Stomach (tissue), 9 donors: ENCODE results near the gene LHFPL3. TPM values are rescaled to one million over a fixed set of nuclear protein-coding genes. Genes with fewer than 3 reads are reported as not detected.

ENCODE experiments used
- DNase-seq, 2 donors: peaks; one replicate each; pipeline versions ENCODE4 v3.0.0 to v3.0.0-alpha.2; 2013 to 2019
- H3K27ac ChIP-seq, 5 donors: fragments of 200-600 bp in 4 of 5; sonication (generic) in 4 of 5; one replicate each; pipeline ENCODE4 v1.5.1; 2013 to 2019; ENCODE audit warnings: mild to moderate bottlenecking in 1 of 5, moderate library complexity in 1 of 5
- H3K27me3 ChIP-seq, 3 donors: fragments of 200-600 bp; sonication (generic); one replicate each; pipeline ENCODE4 v1.5.1; 2017 to 2019; ENCODE audit warnings: mixed run types in 1 of 3
- H3K36me3 ChIP-seq, 4 donors: fragments of 200-600 bp; sonication (generic); 1 replicate in 3 of 4; 2 replicates in 1 of 4; pipeline ENCODE4 v1.5.1; 2016 to 2019
- H3K4me1 ChIP-seq, 4 donors: fragments of 200-600 bp; sonication (generic); one replicate each; pipeline ENCODE4 v1.5.1; 2016 to 2019
- H3K4me3 ChIP-seq, 4 donors: fragments of 200-600 bp; sonication (generic) in 3 of 4; one replicate each; pipeline ENCODE4 v1.5.1; 2016 to 2019; ENCODE audit warnings: mild to moderate bottlenecking in 1 of 4
- H3K9me3 ChIP-seq, 4 donors: fragments of 200-600 bp; sonication (generic); one replicate each; pipeline ENCODE4 v1.5.1; 2016 to 2019
- EP300 ChIP-seq: sonication (generic); formaldehyde crosslinking; IDR thresholded peaks from one replicate; pipeline ENCODE4 v1.6.1; 2017; ENCODE audit warnings: antibody characterized with exemption
- POLR2A ChIP-seq, 4 donors: fragments of 450-650 bp; IDR thresholded peaks; one replicate each; pipeline ENCODE4 v1.6.1; 2016; ENCODE audit warnings: antibody characterized with exemption in 4 of 4, control low read depth in 2 of 4, mild to moderate bottlenecking in 1 of 4, moderate library complexity in 1 of 4
- POLR2AphosphoS5 ChIP-seq, 3 donors: sonication (generic); formaldehyde crosslinking; IDR thresholded peaks; one replicate each; pipeline ENCODE4 v1.6.1; 2016; ENCODE audit warnings: antibody characterized with exemption in 3 of 3
- WGBS, 5 donors: extraction: QIAGEN DNeasy Blood & Tissue Kit in 3 of 5; methylation state at CpG; one replicate each; pipeline versions ENCODE4 v1.1.5 to v1.1.7; 2013 to 2018; 5-methylcytosine and 5-hydroxymethylcytosine counted together
- intact Hi-C: fragments of 100-400 bp; cut with DNase I; formaldehyde crosslinking; loops from one replicate; pipeline ENCODE4 v1.15.1; 2023; ENCODE audit warnings: low total_unique reads
- polyA plus RNA-seq, 3 donors: library from polyadenylated mRNA; stranded (reverse); fragments of 200-250 nt; gene quantifications; one replicate each; pipeline ENCODE4 v1.2.3, GENCODE V29; 2013
- total RNA-seq, 5 donors: library from RNA; depleted of rRNA; stranded (reverse); fragments of >200 nt; gene quantifications; one replicate each; pipeline versions ENCODE4 v1.1.0 to v1.2.3, GENCODE V29; 2014 to 2016
- TF ChIP-seq, protein P1 (sequence below), 7 experiments: fragments of 450-650 bp in 4 of 7; fragments of 200-600 bp in 3 of 7; sonication (generic) in 3 of 7; IDR thresholded peaks; one replicate each; pipeline ENCODE4 v1.5.1; 2016 to 2019; ENCODE audit warnings: antibody characterized with exemption in 7 of 7, control low read depth in 2 of 7, mild to moderate bottlenecking in 1 of 7
- donor health status: healthy with polysubstance abuse.
- donor health status: Bipolar disorder and iron deficiency.
- donor health status: healthy.

LHFPL3 gene
- total and polyA plus RNA-seq, 8 donors = 0.55 TPM; not detected in 7

DNA sequence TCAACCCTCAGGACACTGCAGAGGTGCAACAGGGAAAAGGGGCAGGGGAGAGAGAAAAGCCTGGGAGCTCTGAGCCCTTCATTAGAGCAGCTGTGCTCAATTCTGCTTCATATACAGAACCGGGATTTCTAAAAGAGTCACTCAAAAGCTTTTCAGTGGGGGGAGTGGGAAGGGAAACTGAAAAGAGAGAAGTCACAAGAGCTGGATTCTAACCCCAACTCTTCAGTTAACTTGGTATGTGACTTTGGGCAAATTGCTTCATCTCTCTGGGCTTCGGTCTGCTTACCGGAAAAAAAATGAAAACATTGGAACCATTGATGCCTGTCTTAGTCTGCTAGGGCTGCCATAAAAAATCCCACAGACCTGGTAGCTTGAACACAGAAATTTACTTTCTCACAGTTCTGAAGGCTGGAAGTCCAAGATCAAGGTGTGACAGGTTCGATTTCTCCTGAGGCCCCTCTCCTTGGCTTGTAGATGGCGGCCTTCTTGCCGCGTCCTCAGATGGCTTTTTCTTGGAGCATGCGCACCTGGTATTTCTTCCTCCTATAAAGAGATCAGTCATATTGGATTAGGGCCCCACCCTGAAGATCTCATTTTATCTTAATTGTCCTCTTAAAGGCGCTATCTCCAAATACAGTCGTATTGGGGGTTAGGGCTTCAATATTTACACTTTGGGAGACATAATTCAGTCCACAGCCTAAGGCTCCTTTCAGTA, 567.3 kb downstream of the LHFPL3 start:
- Histone ChIP-seq H3K9me3 (no peaks in the 10 kb centered on the region), H3K4me3 (no peak overlapping the region), H3K36me3 (no peaks in the 10 kb centered on the region), H3K27me3 (no peaks in the 10 kb centered on the region), H3K27ac (no peak overlapping the region), H3K4me1 (peaks cover 0 to 7% (median 0%) of the 10 kb centered on the region in 4 donors)
- no peak for DNase-seq
- intact Hi-C loops = no loop called here
- WGBS, 5 donors = 81 to 90% (median 87%) methylated on average over 10 of the region's 10 CpGs
- TF ChIP-seq, protein P1, sequence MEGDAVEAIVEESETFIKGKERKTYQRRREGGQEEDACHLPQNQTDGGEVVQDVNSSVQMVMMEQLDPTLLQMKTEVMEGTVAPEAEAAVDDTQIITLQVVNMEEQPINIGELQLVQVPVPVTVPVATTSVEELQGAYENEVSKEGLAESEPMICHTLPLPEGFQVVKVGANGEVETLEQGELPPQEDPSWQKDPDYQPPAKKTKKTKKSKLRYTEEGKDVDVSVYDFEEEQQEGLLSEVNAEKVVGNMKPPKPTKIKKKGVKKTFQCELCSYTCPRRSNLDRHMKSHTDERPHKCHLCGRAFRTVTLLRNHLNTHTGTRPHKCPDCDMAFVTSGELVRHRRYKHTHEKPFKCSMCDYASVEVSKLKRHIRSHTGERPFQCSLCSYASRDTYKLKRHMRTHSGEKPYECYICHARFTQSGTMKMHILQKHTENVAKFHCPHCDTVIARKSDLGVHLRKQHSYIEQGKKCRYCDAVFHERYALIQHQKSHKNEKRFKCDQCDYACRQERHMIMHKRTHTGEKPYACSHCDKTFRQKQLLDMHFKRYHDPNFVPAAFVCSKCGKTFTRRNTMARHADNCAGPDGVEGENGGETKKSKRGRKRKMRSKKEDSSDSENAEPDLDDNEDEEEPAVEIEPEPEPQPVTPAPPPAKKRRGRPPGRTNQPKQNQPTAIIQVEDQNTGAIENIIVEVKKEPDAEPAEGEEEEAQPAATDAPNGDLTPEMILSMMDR (IDR thresholded peaks at IDR 0.05) = no peak
- TF ChIP-seq POLR2A (IDR thresholded peaks at IDR 0.05) = no peak
- TF ChIP-seq EP300 = no peak
- no peak for TF ChIP-seq POLR2AphosphoS5 (IDR thresholded peaks at IDR 0.05)

DNA sequence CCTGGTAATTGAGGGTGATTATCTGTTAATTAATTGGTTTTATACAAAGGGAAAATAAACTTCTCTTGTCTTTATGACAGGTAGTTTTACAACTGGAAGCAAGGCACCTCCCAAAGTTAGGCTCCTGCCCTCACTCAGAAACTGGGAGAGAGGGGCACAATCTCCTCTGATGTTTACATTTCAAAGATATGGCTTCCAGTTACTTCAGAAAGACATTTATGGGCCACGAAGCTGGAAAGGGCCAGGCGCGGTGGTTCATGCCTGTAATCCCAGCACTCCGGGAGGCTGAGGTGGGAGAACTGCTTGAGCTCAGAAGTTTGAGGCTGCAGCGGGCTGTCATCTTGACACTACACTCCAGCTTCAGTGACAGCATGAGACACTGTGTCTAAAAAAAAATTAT, 570.0 kb downstream of the LHFPL3 start:
- Histone ChIP-seq H3K36me3 (no peaks in the 10 kb centered on the region), H3K4me1 (peaks cover 0 to 7% (median 0%) of the 10 kb centered on the region in 4 donors), H3K27me3 (no peaks in the 10 kb centered on the region), H3K9me3 (no peaks in the 10 kb centered on the region), H3K27ac (no peak overlapping the region), H3K4me3 (no peak overlapping the region)
- 42 to 58% (median 47%) methylated on average over 5 of the region's 5 CpGs for WGBS, 5 donors
- no peak for DNase-seq
- intact Hi-C loops = no loop called here
- TF ChIP-seq POLR2AphosphoS5 (IDR thresholded peaks at IDR 0.05) (no peak), EP300 (no peak), POLR2A (IDR thresholded peaks at IDR 0.05) (no peak)
- TF ChIP-seq, protein P1 (IDR thresholded peaks at IDR 0.05) = no peak

DNA sequence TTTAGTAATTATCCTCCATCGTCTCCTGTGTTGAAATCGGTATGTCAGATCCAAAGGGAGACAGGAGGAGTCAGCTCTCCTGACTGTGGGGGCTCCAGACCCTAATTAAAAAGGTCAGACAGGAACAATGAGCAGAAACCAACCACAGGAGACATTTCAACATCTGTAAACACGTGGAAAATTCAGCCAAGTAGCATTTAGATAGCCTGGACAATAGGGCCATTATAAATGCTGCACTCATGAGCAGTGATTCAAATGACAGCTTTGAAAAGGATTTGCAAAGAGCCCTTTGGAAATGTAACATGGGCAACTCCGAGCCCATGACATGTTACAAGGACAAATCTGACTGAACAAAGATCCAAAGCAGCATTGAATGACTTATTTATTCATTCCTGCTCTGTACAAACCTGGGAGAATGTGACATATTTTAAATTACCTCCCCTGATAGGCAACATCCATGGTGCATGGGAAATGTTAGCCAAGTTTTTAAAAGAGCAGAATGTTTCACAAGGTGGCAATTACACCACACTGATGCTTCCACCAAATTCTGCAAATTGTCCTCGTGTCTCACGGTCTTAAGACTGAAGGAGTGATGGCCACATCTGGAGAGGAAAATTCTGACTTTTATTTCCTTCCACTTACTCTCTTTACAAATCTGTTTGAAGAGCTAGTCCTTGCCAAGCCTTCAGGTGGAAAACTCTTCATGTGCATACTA, 572.3 kb downstream of the LHFPL3 start:
- no peak overlapping the region for H3K4me3 ChIP-seq
- intact Hi-C loops = no loop called here
- no peak for TF ChIP-seq POLR2AphosphoS5 (IDR thresholded peaks at IDR 0.05)
- TF ChIP-seq POLR2A (IDR thresholded peaks at IDR 0.05) = no peak
- TF ChIP-seq, protein P1 (IDR thresholded peaks at IDR 0.05) = no peak
- TF ChIP-seq EP300 = no peak
- no peaks in the 10 kb centered on the region for H3K4me1 ChIP-seq
- no peak overlapping the region for H3K27ac ChIP-seq
- H3K9me3 ChIP-seq = no peaks in the 10 kb centered on the region
- no peaks in the 10 kb centered on the region for H3K27me3 ChIP-seq
- WGBS, 5 donors = 57 to 71% (median 65%) methylated on average over 6 of the region's 6 CpGs
- DNase-seq = peak in 1 of 2 donors; percentile 12
- H3K36me3 ChIP-seq = no peaks in the 10 kb centered on the region

DNA sequence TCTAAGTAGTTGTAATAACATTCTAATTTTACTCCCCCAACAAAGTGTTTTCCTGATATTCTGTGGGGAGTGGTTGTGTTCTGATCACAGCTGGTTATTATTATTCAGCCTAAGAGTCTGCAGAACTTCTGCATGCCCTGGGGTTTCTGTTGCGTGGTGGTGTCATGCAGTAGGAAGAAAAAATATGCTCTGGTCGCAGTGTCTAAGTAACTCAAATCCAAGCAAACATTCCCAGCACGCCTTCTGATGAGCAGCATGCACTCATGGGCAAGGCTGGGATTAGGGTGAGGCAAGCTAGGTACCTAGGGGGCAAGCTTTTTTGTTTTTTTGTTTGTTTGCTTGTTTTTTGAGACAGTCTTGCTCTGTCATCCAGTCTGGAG, 572.8 kb downstream of the LHFPL3 start:
- intact Hi-C loops = no loop called here
- no peaks in the 10 kb centered on the region for H3K4me1 ChIP-seq
- no peak for DNase-seq
- no peak overlapping the region for H3K4me3 ChIP-seq
- no peak overlapping the region for H3K27ac ChIP-seq
- no peaks in the 10 kb centered on the region for H3K9me3 ChIP-seq
- no peaks in the 10 kb centered on the region for H3K27me3 ChIP-seq
- 87 to 96% (median 90%) methylated on average over 3 of the region's 3 CpGs for WGBS, 5 donors
- no peaks in the 10 kb centered on the region for H3K36me3 ChIP-seq
- TF ChIP-seq, protein P1 (IDR thresholded peaks at IDR 0.05) = no peak
- no peak for TF ChIP-seq POLR2A (IDR thresholded peaks at IDR 0.05)
- no peak for TF ChIP-seq POLR2AphosphoS5 (IDR thresholded peaks at IDR 0.05)
- TF ChIP-seq EP300 = no peak
